Fibroblast of upper back skin (primary cell): ENCODE data around the gene RRP36.
A peak's percentile ranks its signal among the peaks of the same experiment; 100 is the strongest.

Experiments
- DNase-seq: peaks from one replicate; pipeline ENCODE4 v3.0.0-alpha.2; 2013

The RRP36 gene

DNA sequence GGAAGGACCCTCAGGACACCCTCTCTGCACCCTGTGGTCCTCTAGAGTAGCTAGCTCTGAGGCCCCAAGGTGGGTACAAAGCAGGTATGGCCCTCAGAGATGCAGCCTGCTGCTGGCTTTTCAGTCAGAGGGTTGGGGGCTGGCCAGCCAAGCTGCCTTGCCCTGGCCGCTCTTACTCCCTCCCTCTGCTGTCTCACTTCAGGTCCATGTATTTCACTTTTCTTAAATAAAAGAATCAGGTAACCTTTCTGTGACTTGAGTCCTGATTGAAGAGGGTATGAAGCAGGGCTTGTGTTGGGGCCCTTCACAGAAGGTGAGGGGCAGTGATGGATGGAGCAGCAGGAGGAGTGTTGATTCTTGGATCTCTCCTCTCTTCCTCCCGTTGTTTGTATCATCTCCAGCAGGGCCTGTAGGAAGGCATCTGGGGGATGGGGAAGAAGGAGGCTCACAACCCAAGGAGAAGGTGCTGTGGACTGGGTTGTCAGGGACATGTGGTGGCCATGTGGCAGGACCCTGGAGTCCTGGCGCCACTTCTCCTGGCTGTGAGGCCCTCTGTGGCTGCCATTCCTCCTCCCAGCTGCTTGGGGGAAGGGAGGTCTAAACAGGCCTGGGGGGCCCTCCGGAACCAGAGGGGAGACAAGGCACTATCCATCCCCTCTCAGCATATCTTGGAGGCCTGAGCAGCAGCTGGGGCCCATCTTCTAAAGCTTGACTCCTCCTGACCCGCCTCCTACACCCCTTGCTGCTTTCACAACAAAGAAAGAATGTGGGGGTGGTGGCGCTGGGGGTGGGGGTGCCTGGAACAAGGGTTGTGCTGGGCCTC, 53.6 kb downstream of the RRP36 start:
- DNase-seq: peak; percentile 92

DNA sequence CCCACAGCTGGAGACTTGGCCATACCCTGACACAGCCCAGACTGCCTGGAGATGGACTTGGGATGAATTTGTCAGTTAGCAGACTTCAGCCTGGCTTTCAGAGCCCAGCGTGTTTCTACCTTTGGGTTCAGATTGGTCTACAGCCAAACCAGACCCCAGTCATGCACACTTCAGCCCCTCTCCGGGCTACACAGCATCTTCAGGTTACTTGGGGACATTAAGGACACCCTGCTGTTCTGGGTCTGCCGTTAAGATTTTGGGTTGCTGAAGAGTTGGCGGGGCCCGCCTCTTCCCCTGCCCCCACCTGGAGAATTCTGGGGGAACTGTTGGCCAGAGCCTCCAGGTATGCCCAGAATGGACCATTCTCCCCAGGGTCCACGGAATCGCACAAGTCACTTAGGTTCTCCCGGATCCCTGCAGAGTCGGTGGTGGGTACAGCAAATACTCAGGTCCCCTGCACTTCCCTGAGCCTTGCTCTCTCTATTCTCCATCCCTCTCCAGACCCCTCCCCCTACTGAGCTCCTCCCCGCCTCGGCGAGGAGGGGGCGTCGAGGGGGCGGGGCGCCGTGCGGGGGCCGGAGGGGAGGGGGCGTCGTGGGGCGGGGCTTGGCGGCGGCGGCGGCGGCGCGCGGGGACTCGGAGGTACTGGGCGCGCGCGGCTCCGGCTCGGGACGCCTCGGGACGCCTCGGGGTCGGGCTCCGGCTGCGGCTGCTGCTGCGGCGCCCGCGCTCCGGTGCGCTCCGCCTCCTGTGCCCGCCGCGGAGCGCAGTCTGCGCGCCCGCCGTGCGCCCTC, 54.4 kb downstream of the RRP36 start, which contains the start of gene PTK7:
Gene PTK7, plus strand, starts transcription at position 645 of the 794 bp plus-strand sequence. CDS start 175 bp downstream, outside the sequence.
- DNase-seq: peak; percentile 82

DNA sequence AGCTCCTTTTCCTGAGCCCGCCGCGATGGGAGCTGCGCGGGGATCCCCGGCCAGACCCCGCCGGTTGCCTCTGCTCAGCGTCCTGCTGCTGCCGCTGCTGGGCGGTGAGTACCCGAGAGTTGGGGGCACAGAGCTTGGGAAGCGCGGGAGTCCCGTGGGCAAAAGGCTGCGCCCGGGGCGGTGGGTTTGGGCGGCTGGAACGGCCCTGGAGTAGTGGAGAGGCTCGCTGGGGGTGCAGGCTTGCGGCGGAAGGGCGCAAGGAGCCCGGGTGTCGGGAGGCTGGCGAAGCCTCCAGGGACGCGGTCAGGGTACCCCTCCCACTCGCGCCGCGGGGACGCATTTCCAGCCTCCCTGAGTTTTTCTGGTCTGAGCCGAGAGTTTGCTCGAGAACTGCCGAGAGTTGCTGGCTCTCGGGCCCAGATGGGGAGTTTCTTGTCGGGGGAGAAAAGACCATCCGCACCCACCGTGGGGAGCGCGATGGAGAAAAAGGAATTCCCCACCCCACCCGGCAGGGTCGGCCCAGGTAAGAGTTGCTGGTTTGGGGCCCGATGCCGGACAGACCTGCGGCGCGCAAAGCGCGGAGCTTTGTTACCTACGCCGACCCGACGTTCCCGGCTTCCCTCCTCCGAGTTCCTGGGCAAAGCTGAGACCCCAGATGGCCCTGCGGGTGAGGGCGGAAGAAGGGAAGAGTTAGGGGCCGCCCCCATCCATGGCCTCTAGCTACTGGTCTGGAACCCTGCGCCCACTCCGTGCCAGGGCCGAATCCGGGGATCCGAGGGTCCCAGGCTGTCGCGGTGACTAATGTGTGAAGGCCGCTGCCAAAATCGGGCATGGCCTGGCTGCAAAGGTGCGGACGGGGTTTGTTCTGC, 55.3 kb downstream of the RRP36 start:
- DNase-seq: peak; percentile 50

DNA sequence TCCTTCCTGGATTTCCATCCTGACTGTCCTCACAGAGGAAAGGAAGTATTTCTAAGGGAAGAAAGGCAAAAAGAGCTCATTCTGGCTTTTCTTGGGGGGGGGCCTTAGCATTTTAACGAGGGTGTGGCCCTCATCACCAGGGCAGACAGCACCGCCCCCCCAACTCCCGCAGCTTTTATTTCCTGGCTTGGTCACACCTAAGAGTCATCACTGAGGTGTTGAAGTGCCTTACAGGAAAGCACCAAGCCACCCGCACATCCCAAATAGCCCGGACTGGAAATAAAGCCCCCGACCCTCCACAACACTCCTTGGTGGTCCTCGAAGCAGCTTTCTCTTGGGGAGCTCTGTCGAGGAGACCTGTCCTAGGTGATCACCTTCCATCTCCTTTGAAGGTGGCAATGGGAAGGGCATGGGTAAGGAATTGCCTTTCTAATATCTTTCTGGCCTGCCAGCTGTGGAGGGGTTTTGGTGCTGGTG, 55.9 kb downstream of the RRP36 start:
- DNase-seq: no peak

DNA sequence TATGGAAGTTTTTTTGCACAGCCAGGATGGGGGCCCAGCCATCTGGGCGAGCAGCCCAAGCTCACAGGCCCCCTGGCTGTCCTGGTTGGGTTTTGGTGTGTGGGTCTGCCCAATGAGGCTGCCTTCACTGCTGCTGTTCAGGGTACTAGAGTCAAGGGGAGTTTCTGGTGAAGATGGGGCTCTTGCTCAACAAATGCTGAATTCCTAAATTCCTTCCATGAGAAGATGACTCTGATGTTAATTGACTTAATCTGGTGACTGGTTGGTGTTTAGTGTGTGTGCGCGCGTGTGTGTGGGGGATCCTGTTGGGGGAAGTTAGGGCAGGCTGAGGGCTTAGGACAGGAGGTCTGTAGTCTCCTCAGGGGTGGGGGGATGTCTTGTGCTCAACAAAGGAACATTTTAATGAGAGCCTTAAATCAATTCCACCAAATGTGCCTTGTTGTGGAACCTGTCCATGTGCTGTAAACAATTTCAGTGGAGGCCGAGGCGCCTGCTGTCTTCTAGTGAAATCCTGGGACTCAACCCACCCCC, 56.6 kb downstream of the RRP36 start:
- DNase-seq: peak; percentile 84

DNA sequence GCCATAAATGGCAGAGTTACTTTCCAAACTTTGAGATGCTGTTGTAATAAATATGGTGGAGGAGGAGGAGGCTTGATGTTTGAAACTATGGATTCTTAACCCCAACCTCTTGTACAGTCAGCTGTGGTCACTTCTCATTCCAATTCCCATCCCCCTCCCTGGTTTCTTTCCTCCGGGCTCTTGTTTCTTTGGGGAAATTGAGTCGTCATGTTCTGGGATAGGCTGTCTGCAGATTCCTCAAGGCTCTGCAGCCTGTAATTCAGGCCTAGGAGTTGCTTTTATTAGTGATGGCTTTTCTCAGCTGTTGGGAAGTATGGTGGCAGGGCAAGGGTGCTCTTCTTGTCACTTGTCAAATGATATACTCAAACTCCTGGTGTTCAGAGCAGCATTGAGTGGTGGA, 57.3 kb downstream of the RRP36 start:
- DNase-seq: peak; percentile 95
